SHP77 treated with DMSO at 0.1 percent for 48 hours (cell line): ENCODE results near the gene FEN1.
A peak's percentile ranks its signal among the peaks of the same experiment; 100 is the strongest.

Experiments used
- DNase-seq: peaks from one replicate; lab custom pipeline; 2025; lab: John Stamatoyannopoulos, UW

The FEN1 gene

GRCh38 chr11:61795459-61795858, 2.7 kb downstream of the FEN1 start:
- DNase-seq: no peak

GRCh38 chr11:61795876-61796526, 3.3 kb downstream of the FEN1 start:
- DNase-seq: no peak

DNA sequence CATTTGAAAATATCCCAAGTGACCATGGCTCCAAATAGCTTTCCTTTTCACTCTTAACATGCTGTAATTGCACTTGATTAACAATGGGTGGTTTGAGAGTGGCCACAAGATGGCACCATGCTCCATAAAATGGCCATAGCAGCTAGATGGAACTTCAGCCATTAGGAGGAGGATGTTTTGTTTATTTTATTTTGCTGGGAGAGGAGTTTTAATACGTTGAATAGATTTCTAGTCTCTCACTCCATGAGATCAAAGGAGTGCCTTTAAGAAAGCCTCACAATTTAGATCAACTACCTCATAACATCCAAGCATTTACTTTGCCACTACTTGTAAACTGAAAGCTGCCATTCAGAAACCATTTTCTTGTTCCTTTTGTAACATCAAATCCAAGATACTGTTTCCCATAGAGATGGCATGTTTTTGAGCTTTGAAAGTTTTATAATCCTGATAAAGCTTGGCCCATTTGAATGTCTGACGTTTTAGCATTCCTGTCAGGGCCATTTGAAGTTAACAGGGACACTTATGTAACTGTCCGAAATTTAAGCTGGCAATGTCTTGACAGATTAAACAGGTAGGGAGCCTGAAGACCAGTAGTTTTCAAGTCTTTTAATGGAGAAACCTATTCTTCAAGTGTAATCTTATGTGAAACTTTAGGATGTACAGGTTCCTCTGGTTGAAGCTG, 4.7 kb downstream of the FEN1 start:
- DNase-seq: peak; percentile 22

DNA sequence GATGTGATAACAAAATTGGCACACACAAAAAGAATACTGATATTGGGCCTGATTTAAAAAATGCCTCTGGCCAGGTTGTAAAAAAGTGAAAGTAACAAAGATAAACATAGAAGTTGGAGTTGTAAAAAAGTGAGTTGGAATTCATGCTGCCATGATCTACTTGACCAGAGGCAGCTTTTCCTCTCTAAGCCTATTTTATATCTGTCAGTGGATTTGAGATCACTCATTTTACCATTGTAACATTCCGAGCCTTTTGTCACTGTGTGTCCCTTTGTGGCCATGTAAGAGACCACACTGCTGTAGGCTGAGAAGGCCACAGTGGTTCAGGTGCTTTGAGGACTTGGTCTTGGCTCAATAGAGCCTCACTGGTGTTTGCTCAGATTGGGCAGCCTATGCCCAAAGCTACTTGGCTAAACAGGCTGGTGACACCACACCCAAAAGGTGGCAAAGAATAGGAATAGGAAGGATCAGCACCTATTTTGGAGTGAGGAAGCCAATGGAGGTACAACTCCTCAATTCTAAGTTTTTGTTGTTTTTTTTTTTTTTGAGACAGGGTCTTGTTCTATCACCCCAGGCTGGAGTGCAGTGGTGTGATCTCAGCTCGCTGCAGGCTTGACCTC, 7.1 kb downstream of the FEN1 start:
- DNase-seq: no peak

DNA sequence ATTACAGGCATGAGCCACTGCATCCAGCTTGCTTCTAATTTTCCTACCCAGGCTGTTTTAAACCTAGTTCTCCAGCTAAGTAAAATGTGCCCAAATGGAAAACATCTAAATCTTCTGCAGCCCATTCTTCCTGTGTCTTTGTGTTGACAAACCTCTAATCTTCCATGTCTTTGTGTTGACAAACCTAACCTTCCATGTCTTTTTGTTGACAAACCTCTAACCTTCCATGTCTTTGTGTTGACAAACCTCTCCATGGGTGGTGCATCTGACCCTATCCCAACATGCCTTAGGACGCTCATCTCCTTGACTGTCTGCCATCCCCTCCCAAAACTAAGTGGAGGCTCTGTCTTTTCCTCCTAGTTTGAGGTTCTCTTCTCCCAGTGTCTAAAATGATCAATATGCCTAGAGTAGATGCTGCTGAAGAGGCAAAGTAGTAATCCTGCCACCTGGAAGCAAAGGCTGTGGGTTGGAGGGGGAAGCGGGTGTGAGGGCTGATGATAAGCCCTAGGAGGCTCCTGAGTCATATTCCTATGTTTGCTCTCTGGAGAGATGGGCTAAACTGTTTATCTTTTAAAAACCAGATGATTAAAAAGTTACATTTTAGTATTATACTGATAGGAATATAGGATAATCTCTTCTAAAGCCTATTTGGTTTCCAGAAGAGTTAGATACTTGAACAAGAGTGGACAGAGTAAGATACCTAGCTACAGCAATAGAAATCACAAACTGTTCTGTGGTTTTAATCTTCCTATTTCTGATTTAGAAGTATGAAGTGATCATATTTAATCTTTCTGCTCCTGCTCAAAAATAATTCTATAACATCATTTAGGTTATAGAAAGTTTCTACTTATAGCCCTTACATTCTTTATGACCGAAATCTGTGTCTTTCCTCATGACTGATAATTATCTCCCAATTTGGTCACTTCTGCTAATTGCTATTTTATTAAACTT, 7.9 kb downstream of the FEN1 start:
- no peak for DNase-seq

DNA sequence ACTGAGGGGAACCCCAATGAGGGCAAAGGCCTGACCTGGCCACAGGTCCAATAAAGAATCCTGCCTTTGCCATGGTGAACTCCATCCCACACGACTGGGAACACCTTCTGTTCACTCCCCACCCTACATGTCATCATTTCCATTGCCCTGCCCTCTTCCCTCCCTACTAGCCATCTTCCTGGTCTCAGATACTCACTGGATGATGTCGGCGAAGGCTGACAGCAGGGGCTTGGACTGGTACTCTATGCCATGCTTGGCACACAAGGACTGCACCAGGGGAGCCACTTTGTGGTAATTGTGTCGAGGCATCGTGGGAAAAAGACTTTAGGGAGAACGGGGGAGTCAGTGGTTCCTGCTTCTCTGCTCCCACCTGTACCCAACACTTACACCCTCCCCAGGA, 9.9 kb downstream of the FEN1 start:
- no peak for DNase-seq

DNA sequence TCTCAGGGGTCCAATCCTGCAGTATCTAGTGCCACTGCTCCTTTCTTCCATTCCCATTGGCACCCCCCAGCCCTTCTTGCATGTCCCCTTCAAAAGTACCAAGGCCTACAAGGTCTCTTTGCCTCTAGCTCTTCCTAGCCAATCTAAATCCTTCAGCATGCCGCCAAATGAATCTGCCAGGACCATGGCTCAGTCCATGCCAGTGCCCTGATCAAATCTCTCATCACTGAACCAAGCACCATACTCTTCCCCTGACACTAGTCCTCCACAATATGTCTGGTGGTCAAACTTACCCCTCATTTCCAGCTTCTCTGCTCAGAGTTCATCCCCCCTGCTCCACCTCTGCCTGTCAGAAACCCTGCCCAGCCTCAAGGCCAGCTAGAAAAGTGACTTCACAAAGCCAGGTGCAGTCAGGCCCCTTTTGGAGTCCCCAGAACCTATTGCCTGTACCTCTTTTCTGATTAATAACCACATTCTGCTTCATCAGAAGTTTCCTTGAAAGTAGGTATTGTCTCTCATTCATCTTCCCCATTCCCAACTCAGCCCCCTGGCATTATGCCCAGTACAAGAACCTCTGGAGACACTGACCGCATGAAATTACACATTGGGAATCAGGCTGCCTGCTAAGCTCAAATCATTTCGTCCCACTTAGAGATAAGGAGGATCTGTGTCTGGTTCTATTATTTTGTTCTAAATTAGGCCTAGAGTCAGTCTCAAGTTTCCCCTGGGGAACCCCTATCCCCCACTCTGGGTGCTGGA, 11.4 kb downstream of the FEN1 start:
- DNase-seq: no peak

DNA sequence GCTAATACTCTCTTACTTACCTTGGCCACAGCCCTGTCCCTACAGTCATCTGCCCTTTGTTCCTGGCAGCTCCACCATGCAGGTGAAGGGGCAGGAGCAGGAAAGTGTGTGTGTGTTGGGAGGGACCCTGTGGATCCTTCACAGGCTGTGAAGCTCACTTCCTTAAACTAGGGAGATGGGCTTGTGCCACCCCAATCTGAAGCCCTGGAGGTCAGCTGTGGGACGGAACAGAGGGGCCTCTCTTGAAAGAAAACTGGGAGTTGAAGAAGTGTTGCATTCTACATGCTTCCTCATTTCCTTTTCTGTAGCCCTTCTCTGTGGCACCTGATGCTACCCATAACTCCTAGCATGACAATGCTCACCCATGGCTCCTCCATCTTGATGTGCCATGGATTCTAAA, 12.4 kb downstream of the FEN1 start:
- no peak for DNase-seq

- DNase-seq: no peak
Measured at GRCh38 chr11:61806785-61807184, 14.1 kb downstream of the FEN1 start.

DNA sequence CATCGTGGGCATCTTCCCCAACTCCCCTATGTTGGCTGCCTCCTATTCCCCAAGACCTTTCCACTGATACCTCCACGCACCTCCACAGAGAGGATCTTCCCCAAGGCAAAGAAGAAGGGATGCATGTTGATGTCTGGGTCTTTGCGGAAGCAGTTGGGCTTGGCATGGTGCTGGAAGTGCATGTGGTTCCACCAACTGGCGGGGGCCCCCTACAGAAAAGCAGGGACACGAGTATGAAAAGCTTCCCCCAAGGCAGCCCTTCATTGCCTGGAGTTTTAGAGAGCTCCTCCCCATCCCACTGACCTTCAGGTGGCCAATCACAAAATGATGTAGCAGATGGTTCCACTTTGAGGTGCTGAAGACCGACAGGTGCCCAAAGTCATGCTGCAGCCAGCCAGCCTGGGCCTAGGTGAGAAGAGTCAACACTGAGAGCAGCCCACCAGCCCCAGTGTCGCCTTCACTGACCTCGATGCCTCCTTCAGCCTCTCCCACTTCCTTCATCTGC, 18.0 kb downstream of the FEN1 start:
- DNase-seq: no peak

DNA sequence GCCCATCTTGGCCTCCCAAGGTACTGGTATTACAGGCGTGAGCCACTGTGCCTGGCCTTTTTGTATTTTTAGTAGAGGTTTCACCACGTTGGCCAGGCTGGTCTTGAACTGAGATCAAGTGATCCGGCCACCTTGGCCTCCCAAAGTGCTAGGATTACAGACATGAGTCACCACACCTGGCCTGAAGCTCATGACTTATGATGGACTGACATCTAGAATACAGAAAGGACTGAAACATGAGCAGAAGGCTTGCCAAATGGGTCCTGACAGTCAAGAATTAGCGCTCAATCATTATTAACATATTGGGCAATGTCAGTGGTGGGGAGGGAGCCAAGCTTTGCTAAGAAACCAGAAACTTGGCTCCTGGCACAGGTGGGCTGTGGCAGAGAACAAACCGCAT, 19.1 kb downstream of the FEN1 start:
- no peak for DNase-seq

GRCh38 chr11:61812736-61813411, 20.2 kb downstream of the FEN1 start:
- no peak for DNase-seq

- peak; percentile 34 for DNase-seq
Measured at GRCh38 chr11:61814247-61814957, 21.7 kb downstream of the FEN1 start.

GRCh38 chr11:61814958-61815789, 22.5 kb downstream of the FEN1 start:
- DNase-seq: peak; percentile 92

DNA sequence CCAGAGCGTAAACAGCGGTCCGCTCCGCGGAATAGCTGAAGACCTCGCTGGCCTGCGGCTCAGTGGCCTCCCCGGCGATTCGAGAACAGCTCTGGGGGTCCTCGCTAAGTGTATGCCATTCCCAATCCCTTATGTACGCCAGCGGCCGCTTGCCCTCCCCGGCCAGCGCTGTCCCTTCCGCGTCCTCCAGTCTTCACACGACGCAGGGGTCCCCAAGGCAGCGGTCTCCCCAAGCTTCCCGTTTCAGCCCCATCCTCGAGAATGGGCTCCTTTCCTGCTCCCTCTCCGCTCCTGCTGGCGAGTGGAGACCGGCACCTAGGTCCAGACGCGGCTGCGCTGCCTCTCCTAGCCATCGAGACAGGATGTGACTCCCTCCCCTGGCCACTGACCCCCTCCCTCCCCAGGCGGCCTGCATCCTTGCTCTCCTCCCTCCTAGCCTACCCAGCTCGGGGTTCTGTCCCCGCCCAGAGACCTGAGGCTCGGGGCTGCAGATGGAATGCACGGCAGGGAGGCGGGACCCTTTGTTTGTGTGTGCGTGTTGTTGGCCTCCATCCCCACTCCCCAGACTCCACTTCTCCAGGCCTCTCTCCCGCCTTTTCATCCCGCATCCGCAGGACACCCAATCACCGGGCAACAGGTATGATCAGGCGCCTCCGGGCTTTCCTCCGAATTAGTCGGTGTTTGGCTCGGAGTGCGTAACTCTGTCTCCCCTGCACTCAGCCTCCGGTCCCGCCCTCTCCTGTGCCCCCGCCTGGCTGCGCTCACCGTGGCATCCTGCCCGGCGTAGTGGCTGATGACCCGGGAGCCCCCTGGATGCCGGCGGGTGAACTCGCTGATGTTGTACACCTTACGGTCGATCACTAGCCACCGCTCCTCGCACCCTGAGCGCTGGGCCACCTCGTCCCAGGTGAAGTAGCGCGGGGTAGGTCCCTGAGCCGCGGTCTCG, 23.4 kb downstream of the FEN1 start:
- no peak for DNase-seq

DNA sequence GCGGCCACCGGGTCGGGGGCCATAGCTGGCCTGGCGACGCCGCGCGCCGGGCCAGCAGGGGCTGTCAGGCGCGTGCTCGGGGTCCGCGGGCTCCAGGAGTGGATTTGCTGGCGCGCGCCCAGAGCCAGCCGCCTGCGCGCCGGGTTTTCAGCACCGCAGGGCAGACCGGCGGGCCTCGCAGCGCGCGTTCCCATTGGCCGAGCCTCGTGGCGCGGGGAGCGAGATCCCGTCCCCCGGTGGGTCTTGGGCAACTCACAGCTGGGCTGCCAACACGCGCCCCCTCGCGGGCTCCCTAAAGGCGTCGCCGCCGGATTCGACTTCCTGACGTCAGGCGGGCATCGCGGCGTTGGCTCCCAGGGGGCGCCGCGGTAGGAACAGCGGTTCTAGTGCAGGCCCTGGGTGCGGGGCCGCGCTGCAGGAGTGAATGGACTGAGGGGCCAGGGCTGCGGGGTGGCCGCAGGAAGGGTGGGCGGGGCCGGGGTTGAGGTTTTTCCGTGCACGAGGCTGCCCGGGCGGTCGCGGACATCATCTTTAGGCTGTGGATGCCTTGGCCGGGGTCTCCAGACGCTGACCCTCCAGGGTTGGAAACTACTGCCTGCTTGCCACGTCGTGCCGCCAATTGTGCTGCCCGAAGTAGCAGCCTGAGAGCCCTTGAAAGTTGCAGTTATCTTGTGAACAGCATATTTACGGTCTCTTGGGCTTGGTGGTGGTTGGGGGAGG, 24.2 kb downstream of the FEN1 start, which contains the start of gene FADS1:
FADS1 (minus strand) TSS at position 268 of the 720 bp plus-strand sequence; CDS start at position 194, 74 bp downstream.
- peak; percentile 95 for DNase-seq
